ENCODE measurements around the gene DNM3.

DNA sequence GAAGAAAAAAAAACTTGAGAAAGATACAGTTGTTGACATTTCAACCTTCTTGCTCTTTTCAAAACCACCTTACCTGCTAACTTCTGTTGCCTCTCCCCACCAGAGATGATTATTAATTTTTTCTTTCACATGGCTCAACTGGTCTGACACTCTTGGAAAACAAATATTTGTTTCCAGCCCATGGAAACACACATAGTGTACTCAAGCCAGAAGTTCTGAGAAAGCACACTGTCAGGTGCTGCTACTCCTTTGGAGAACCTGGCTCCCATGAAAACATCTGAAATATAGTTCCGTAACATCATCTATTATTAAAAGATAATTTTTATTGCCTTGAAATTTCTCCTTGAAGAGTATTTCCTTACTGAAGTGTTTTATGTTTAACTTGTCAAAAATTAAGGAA, 434.2 kb downstream of the DNM3 start:
- TF ChIP-seq, protein P1, sequence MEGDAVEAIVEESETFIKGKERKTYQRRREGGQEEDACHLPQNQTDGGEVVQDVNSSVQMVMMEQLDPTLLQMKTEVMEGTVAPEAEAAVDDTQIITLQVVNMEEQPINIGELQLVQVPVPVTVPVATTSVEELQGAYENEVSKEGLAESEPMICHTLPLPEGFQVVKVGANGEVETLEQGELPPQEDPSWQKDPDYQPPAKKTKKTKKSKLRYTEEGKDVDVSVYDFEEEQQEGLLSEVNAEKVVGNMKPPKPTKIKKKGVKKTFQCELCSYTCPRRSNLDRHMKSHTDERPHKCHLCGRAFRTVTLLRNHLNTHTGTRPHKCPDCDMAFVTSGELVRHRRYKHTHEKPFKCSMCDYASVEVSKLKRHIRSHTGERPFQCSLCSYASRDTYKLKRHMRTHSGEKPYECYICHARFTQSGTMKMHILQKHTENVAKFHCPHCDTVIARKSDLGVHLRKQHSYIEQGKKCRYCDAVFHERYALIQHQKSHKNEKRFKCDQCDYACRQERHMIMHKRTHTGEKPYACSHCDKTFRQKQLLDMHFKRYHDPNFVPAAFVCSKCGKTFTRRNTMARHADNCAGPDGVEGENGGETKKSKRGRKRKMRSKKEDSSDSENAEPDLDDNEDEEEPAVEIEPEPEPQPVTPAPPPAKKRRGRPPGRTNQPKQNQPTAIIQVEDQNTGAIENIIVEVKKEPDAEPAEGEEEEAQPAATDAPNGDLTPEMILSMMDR (optimal IDR thresholded peaks at IDR 0.05 in 1 of 3, IDR thresholded peaks at IDR 0.05 in 1 of 3, conservative IDR thresholded peaks at IDR 0.05 in 1 of 3; ENCODE audit: extremely low read depth in 1 of 3, insufficient read depth in 2 of 3, low read length in 3 of 3) = no peak
- no peak for TF ChIP-seq EZH2 (IDR thresholded peaks at IDR 0.05; ENCODE audit: low read length)
